HG02798 (cell line): ENCODE data around the gene NR1D1.
A peak's percentile ranks its signal among the peaks of the same experiment; 100 is the strongest.

Source experiments
- ATAC-seq: cut with Tn5 transposase; IDR thresholded peaks from one replicate; pipeline ENCODE4 v1.9.1; 2021; ENCODE audit warnings: mild to moderate bottlenecking; ENCODE audit not compliant: unreplicated experiment, poor library complexity

The NR1D1 gene

DNA sequence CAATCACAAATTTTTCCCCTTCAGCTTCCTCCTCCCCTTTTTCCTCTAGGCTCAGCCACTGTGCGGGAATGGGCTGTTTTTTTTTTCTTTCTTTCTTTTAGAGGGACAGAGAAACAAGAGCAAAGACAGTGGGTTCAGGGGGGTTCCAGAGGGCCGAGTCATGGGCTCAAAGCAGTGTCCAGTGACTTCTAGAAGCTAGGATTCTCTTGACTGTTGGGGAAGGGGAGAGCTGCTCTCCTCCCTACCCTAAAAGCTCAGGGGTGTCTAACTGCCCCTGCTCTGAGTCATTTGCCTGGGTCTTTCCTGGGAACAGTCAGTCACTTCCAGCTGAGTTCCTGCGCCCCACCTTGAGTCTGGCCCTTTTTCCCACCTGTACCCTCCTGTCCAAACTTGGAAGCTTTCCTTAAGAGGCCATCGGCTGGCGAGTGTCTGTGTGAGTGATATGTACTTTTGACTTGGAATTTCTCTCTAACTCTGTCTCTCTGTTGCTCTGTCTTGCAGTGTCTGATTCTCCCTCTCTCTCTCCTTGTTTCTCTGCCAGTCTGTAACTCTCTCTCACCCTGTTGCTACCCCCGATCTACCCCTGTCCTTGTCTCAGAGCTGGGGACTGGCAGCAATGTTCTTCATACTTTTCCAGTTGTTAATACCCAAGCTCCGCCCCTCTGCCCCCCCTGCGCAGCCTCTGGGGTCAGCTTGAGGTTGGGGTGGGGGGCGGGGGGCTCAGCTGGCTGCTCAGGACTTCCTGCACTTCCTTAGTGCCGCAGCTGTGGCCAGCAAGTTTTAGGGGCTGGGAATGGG, 35.2 kb downstream of the NR1D1 start:
- ATAC-seq, result no peak

DNA sequence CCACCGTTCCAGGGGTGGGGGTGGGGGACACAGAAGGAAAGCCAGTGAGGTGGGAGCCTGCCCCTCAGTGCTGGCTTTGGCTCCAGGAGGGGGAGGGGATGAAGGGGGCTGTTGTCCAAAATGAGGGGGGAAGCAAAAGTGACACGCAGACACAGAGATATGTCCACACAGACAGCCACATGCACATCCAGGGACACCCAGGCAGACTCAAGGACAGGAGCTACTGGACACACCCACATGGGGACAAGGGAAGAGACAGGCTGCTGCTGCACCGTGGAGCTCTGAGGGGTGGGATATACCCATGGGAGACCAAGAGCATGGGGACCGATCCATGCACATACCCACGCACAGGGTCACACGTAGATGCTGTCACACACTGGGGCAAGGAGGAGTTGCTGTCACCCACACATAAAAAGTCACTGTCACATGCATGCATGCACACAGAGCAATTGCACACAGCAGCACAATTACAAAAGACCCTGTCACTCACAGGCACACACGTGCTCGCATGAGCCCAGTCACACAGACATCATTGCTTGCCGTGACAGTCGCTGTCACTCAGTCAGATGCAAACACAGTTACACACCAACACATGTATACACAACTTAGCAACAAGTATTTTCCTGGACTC, 36.4 kb downstream of the NR1D1 start:
- no peak for ATAC-seq

DNA sequence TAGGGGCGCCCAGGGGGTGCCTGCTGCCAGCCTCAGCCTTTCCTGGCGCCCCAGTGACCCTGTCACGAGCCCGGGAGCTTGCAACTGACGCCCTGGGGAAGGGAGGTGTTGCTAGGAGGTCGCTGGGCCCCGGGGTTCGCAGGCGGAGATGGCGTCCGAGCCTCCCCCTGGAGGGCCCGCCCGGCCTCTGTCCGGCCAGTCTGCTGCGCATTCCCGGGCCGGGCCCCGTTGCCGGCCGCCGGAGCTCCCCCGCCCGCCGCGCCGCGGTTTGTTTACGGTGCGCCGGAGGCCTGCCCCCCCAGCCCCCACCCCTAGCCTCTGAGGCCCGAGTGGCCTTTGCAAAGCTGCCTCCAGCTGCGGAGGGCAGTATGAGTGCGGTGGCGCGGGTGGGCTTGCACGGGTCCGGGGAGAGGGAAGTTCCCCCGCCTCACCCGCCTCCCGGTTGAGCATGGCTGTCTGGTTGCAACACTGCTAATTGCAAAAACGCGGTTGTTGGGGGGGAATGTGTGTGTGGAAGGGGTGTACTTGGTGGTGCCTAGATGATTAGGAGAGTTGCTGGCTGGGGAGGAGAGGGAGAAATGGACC, 37.1 kb downstream of the NR1D1 start:
- no peak for ATAC-seq

DNA sequence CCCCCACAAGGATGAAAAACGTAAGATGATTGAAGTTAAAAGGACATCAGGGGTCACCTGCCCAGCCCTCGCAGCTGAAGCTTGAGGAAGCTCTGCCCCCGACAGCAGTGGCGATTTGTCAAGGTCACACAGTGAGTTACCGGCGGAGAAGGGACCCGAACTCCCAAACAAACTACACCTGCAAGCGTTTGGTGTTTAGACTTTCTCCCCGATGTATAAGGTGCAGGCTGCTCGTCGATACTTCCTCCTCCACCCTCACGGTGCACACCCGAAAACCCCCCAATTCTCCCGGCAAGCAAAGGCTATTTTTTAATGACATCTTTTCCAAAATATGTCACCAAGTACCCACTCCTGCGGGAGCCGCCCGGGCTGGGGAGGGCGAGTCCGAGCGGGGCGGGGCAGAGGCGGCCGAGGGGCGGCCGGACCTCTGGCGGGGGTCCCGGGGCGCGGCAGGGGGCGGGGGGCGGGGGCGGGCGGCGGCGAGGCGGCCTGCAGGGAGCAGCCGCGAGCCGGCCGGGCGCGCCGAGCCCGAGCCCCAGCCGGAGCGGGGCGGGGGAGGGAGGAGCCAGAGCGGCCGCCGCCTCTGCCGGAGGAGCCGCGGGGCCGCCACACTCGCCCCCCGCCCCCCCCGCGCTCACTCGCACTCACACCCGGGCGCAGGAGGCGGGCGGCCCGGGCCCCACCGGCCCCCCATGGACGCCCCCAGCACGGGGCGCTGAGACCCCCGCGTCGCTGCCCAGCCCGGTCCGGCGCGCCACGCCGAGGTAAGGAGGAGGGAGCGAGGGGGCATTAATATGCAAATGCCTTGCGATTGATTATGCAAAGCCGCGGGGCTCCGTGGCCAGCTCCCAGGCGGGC, 37.8 kb downstream of the NR1D1 start, which contains the start of gene THRA:
TSS of gene THRA (plus strand) at position 637 of the 858 bp plus-strand sequence. CDS start 11,524 bp downstream, outside the sequence.
- peak; percentile 73 for ATAC-seq

DNA sequence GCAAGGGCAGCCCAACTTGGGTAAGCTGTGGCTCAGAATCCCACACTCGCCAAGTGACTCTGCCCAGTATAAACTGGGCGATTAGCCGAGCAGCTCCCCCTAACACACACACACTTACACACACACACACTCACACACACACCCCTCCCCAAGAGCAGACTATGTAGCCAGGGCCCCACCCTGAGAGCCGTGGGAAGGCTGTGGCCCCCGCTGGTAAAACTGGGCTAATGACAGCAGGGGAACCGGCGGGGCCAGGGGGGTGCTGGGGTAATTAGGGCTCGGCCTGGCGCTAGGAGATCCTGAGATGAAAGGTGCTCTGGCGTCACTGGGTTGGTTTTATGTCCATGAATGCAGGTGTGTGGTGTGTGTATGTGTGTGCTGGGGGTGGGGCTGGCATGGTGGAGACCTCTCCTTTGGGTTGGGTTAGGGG, 38.8 kb downstream of the NR1D1 start:
- ATAC-seq, result no peak

DNA sequence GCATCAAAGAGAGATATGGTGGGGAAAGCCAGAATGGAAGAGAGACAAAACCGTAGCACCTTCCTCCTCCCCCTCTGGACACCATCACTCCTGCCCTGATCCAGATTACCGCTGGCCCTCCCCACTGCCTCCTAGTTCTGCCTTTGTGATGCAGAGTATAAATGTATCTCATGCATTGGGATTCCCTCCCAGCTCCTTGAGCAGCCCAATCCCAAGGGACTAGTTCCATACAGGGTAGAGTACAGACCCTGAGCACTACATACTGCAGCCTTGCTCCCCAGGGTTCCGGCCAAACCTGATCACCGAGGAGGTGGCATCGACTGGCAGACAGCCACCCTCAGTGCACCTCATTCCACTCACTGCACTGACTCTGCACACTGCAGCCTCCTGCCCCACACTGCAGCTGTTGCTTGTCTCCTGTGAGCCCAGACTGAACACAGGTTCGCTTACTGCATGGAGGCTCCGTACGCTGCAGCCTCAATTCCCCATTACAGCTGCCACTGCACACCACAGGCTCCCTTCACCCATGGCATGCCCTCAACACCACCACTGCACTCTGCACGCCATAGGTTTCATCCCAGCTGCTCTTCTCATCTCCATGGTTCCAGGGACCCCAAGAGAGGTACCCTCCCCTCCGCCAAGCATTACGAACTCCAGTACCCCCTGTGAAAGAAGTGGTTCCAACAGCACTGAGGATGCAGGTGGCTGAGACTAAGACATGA, 39.3 kb downstream of the NR1D1 start:
- no peak for ATAC-seq

DNA sequence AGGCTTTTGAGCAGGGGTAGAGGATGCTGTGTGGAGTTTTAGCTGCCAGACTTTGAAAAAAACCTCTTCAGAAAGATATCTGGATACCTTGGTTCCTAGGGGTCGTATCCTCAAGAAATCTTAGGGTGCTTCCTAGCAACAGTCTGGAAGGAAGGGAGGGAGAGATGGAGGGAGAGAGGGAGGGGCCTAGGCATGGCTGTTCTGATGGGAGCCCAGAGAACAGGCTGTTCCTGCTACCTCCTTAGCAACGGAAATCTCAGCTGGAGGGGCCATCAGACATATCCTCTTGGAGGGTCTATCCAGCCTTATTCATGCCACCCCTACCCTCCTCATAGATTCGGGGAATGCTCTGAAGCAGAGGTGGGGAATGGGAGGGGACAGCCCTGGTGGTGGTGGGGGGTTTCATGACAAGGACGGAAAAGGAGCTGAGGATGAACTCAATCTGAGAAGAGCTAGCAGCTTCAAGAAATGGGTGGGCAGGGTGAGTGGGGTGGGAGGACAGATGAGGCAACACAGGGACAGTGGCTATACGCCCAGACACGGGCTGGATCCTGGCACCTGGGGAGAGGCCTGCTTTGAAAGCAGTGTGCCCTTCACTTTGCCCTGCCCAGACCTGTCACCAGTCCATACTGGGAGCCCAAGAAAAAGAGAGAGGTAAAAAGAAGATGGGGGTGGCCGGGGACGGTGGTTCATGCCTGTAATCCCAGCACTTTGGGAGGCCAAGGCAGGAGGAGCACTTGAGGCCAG, 40.5 kb downstream of the NR1D1 start:
- ATAC-seq, result no peak

DNA sequence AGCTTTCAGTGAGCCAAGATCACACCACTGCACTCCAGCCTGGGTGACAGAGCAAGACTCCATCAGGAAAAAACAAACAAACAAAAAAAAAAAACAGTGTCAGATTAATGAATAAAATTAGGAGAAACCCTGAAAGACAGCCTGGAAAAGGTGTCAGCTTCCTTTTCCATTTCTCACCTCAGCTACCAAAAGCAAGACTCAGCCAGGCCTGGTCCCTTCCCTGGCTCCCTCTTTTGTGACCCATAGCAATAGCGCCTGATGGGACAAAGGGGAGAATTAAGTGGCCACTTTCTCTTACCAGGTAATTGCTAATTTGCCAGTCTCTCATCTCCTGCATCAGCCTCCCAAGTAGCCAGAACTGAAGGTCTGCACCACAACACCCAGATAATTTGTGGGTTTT, 41.5 kb downstream of the NR1D1 start:
- ATAC-seq, result no peak

DNA sequence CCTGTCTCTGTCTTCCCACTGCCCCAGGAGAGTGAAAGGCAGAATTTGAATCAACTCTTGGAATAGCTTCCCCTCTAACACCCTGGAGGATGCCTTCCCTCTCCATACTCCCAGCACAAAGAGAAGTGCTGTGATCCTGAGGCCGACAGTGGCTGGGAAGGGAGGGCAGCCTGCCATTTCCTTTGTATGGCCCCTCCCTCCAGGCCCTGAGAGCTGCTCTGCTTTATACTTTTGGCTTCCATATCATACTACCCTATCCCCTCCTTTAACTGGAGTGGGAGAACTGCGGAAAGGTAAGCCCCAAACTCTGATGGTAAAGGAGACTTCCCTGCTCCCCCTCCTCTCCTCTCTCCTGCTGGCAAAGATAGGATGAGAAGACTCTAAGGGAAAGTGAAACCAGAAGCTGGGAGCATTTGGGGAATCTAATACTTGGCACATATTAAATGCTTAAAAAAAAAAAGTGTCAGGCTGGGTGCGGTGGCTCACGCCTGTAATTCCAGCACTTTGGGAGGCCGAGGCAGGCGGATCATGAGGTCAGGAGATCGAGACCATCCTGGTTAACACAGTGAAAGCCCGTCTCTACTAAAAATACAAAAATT, 42.1 kb downstream of the NR1D1 start:
- no peak for ATAC-seq

DNA sequence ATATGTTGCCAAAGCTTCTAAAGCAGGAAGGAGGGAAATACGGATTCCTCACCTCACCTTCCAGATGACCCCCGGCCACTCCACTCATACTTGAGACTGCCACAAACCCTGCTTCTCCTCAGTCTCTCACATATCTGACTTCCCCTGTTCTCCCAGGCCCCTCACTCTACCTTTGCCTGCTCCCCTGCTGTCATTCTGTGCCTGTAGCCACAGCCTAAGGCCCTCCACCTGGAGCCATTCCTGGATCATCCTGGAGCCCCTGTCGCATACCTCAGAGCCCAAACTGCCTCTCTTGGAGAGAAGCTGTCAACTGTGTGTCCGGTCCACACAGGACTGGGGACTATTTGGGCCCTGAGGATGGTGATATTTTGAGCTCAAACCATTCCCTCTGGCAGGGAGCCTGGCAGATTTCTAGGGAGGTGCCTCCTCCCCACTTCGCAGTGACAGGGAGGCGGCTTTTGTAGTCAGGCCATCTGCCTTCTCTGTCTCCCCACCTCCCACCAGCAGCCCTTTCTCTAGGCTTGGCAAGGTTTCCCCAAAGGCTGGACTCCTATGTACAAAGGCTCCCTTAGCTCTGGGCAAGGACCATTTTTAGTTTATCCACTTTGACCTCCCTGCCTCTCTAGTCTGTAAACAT, 43.9 kb downstream of the NR1D1 start:
- no peak for ATAC-seq
